Measurements from ENCODE around the gene PSMB8. TPM values are rescaled to one million over a fixed set of nuclear protein-coding genes. Genes with fewer than 3 reads are reported as not detected.

The PSMB8 gene
- total RNA-seq, 1 donor from 2014 or later = 18.4 TPM

DNA sequence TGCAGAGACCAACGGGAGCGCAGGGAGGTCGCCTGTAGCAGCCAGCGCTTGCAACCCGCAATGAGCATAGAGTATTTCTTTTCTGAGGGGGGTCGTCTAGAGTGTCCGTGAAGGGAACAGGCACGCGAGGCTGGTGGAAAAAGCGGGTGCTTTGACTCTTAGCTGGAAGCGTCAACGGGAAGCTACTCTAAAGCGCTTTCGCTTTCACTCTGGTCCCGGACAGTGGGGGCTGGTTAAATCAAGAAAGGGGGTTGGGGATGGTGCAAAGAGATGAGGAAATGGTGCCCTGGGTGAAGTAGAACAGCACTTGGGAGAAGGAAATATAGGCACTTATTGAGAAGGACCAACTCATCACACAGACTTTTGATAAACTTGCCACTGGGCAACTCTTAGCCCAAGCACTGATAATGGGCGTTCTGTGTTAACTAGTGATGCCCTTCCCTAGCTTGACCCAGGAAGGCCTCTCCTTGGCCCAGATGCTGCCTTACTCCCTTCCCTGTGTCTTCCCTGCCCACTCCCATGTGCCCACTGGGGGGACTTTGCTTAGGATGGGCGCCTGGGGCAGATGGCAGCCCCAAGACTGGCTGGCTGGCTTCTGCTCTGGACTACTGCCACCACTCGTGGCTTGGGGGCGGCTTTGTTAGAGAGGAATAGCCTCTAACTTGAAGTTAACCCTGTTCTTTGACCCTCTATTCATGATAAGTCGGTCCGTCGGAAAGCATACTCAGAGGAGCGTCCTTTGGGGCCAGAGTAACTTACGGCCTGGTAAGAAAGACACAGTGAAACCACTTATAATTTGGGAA is 10.7 kb upstream of the PSMB8 start:
- intact Hi-C loops (cut with DNase I) = loop anchor here (1.0 to 10.0 kb wide), 3 partner anchors 16 to 1650 kb away; partner anchors contain the start of gene TAP2
- no peak for DNase-seq (ENCODE audit: low spot score in 2 of 2)

DNA sequence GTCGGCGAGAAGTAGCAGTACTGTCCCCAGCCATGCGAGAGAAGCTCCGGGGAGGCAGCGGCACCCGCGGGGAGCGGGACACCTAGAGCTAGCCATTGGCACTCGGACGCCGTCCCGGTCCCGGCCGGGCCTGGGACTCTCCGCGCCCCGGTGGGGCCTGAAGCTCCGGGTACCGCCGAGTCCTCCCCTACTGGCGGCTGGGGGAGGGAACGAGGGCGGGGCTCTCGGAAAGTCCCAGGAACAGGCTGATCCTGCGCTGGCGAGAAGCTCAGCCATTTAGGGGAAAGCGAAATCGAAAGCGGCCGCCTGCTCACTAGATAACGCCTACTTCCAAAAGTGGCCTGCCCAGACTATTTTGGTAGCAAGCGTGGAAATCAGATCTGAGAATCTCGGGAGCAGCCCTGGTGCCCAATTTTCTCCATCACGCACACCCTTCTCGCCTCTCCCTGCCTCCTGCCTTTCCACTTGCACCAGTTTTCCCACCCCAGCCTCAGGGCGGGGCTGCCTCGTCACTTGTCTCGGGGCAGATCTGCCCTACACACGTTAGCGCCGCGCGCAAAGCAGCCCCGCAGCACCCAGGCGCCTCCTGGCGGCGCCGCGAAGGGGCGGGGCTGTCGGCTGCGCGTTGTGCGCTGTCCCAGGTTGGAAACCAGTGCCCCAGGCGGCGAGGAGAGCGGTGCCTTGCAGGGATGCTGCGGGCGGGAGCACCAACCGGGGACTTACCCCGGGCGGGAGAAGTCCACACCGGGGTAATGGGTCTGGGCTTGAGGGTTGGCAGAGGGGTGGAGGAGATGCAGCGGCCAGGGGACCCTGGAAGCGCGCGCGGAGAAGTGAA is 9.9 kb upstream of the PSMB8 start, which contains the start of the genes PSMB9 and TAP1:
TSS of gene PSMB9 (plus strand) at position 652 of the 835 bp plus-strand sequence. CDS start at position 690, 38 bp downstream.
TSS of gene TAP1 (minus strand) at position 164 of the 835 bp plus-strand sequence. CDS start at position 96, 68 bp downstream.
- TF ChIP-seq, protein P1, sequence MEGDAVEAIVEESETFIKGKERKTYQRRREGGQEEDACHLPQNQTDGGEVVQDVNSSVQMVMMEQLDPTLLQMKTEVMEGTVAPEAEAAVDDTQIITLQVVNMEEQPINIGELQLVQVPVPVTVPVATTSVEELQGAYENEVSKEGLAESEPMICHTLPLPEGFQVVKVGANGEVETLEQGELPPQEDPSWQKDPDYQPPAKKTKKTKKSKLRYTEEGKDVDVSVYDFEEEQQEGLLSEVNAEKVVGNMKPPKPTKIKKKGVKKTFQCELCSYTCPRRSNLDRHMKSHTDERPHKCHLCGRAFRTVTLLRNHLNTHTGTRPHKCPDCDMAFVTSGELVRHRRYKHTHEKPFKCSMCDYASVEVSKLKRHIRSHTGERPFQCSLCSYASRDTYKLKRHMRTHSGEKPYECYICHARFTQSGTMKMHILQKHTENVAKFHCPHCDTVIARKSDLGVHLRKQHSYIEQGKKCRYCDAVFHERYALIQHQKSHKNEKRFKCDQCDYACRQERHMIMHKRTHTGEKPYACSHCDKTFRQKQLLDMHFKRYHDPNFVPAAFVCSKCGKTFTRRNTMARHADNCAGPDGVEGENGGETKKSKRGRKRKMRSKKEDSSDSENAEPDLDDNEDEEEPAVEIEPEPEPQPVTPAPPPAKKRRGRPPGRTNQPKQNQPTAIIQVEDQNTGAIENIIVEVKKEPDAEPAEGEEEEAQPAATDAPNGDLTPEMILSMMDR (IDR thresholded peaks at IDR 0.05) = peak; percentile 88 to 95 (median 90)
- peak within 1 kb of the TSS; percentile 86 to 89 for H3K4me3 ChIP-seq
- no peaks in the 10 kb centered on the region for H3K9me3 ChIP-seq
- H3K36me3 ChIP-seq = peaks cover 18 to 22% of the 10 kb centered on the region in 2 donors
- peaks cover 4 to 9% of the 10 kb centered on the region in 2 donors for H3K4me1 ChIP-seq
- peak within 1 kb of the TSS; percentile 92 to 97 for H3K27ac ChIP-seq
- DNase-seq (ENCODE audit: low spot score in 2 of 2) = peak; percentile 89 to 97
- intact Hi-C loops (cut with DNase I) = loop anchor here (1.0 to 10.0 kb wide), 5 partner anchors 9 to 1649 kb away; partner anchors contain the start of genes PSMB8 and TAP2
- no peaks in the 10 kb centered on the region for H3K27me3 ChIP-seq

More for the DNA sequence above, 10.7 kb upstream of the PSMB8 start:
- no peaks in the 10 kb centered on the region for H3K9me3 ChIP-seq
- TF ChIP-seq, protein P1 (IDR thresholded peaks at IDR 0.05) = no peak
- H3K27ac ChIP-seq = peak overlapping the region; percentile 92 to 97
- H3K4me3 ChIP-seq = peak overlapping the region; percentile 86 to 89
- peaks cover 4 to 9% of the 10 kb centered on the region in 2 donors for H3K4me1 ChIP-seq
- H3K36me3 ChIP-seq = peaks cover 13 to 17% of the 10 kb centered on the region in 2 donors
- no peaks in the 10 kb centered on the region for H3K27me3 ChIP-seq

DNA sequence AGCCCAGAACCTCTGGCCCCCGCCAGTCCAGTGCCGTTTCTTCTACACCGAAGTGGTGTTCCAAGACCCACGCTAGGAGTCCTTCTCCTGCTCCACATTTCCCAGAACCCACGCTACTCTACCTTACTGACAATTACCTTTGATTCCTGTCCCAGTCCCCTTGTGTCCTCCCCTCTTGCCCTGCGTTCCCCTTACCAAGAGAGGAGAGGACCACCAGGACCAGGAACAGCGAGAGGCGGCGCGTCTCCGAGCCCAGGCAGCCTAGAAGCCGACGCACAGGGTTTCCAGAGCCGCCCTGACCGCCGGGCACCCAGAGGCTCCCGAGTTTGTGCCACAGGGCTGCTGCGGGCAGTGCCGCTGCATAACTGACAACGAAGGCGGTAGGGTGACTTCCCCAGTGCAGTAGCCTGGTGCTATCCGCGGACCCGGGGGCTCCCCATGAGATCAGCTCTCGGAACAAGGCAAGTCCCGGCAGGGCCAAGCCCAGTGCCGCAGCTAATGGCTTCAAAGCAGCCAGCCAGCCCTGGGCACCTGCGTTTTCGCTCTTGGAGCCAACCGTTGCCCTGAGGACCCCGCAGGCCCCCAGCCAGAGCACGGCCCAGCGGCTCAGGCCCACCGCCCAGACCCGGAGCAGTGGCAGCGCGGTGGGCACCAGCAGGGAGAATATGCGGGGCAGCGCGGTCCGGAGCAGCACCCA is 9.1 kb upstream of the PSMB8 start:
- TF ChIP-seq, protein P1 (IDR thresholded peaks at IDR 0.05) = peak in 1 of 3 experiments; percentile 6
- Histone ChIP-seq H3K9me3 (no peaks in the 10 kb centered on the region), H3K27me3 (no peaks in the 10 kb centered on the region), H3K4me3 (peak overlapping the region; percentile 86 to 89), H3K4me1 (peaks cover 4 to 9% of the 10 kb centered on the region in 2 donors), H3K36me3 (peaks cover 22 to 28% of the 10 kb centered on the region in 2 donors), H3K27ac (peak overlapping the region; percentile 92 to 97)
- intact Hi-C loops (cut with DNase I) = loop anchor here (1.0 to 10.0 kb wide), 4 partner anchors 9 to 1648 kb away; partner anchors contain the start of gene PSMB8
- DNase-seq (ENCODE audit: low spot score in 2 of 2) = peak in 1 of 2 donors; percentile 78

DNA sequence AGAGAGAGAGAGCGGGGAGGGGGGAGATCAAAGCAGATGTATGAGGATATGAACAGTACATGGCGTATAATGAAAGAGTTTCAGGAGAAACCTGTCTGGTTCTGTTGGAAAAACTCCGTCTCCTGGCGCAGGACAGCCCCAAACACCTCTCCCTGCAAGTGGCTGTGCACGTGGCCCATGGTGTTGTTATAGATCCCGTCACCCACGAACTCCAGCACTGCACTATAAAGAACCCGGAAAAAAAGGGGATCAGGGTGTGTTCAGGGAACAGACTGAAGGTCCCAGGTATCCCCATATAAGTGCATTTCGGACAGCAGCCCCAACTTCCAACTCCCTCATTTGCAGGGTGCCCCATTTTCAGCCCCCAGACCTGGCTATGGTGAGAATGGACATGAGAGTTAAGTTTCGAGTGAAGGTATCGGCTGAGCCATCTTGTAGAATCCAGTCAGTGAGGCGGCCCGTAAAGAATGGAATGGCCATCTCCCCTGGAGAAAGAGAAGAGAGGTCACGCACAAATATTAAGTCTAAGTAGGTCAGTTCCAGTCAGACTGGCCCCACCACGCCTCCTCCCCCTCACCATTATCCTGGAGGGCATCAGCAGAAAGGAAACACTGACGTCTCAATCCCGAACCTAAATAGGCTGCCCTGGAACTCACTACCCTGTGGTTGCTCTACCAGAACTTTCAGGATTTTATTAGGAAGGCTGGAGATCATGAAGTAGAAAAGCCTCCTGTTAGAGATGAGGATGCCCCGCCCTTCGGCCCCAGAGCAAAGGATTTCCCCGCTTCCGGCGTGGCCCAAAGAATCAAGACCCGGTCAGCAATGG is 8.4 kb upstream of the PSMB8 start:
- peaks cover 29 to 35% of the 10 kb centered on the region in 2 donors for H3K36me3 ChIP-seq
- peak overlapping the region; percentile 86 to 89 for H3K4me3 ChIP-seq
- peaks cover 4 to 9% of the 10 kb centered on the region in 2 donors for H3K4me1 ChIP-seq
- peak in 1 of 2 donors; percentile 74 for DNase-seq (ENCODE audit: low spot score in 2 of 2)
- no peaks in the 10 kb centered on the region for H3K9me3 ChIP-seq
- H3K27ac ChIP-seq = peak overlapping the region; percentile 92 to 97
- H3K27me3 ChIP-seq = no peaks in the 10 kb centered on the region
- TF ChIP-seq, protein P1 (IDR thresholded peaks at IDR 0.05) = no peak
- intact Hi-C loops (cut with DNase I) = loop anchor here (2.0 to 10.0 kb wide), 3 partner anchors 121 to 1647 kb away; no protein-coding TSS in a partner anchor

All from ascending aorta (tissue), 2 donors.